Stomach (tissue), 4 donors: ENCODE data around the gene SPR.

Experiments
- CTCF ChIP-seq, 7 experiments: fragments of 450-650 bp in 4 of 7; fragments of 200-600 bp in 3 of 7; sonication (generic) in 3 of 7; IDR thresholded peaks; one replicate each; pipeline ENCODE4 v1.5.1; 2016 to 2019; ENCODE audit warnings: antibody characterized with exemption in 7 of 7, control low read depth in 2 of 7, mild to moderate bottlenecking in 1 of 7
- POLR2A ChIP-seq, 4 donors: fragments of 450-650 bp; IDR thresholded peaks; one replicate each; pipeline ENCODE4 v1.6.1; 2016; ENCODE audit warnings: antibody characterized with exemption in 4 of 4, control low read depth in 2 of 4, mild to moderate bottlenecking in 1 of 4, moderate library complexity in 1 of 4

GRCh38 chr2:72940786-72941185 lies 53.6 kb downstream of the SPR start:
- TF ChIP-seq CTCF (IDR thresholded peaks at IDR 0.05) (no peak), POLR2A (IDR thresholded peaks at IDR 0.05) (no peak)
